ENCODE data around the gene ZNF66. TPM values are rescaled to one million over a fixed set of nuclear protein-coding genes. Genes with fewer than 3 reads are reported as not detected.

ZNF66 gene
- not detected for polyA plus RNA-seq (2012; ENCODE audit: insufficient read length, low read depth)

DNA sequence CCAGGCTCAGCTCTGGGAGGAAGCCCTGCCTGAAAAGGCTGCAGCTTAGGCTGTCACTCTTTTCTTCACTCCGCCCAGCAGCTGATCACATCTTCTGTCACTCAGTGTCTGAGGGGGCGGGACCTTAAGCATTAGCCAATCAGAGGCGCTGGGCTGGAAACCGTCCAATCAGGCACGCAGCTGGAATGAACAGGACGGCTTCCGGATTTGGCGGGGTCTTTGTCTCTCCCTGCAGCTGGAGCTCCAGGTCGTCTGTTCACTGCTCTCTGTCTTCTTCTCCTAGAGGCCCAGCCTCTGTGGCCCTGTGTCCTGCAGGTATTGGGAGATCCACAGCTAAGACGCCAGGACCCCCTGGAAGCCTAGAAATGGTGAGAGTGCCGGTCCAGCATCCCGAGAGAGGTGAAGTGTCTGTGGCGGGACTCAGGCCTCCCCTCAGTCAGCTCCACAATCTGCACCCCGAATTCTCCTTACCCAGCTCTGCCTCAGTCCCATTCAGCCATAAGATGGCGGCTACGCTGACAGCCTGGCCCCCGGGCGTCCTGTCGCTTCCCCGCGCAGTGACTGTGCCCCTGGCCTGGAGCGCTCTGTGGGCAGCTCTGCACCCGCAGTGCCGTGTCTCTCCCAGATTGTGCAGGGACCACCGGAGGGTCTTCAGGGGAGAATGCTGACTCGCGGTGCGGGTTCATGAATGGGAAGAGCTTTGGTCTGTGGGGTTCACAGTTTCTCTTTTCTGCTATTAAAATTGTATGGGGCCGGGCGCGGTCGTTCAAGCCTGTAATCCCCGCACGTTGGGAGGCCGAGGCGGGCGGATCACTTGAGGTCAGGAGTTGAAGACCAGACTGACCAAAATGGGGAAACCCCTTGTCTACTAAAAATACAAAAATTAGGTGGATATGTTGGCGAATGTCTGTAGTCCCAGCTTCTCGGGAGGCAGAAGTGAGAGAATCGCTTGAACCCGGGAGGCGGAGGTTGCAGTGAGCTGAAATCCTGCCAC is at the start of gene ZNF66:
TSS of gene ZNF66 (plus strand) at position 222 of the 994 bp plus-strand sequence. CDS start at position 366, 144 bp downstream.
- peak; percentile 77; the same call in 1 of the 2 replicates for TF ChIP-seq TAF1 (IDR thresholded peaks at IDR 0.05; ENCODE audit: borderline replicate concordance, insufficient read depth, low read length)
- TF ChIP-seq, protein P1, sequence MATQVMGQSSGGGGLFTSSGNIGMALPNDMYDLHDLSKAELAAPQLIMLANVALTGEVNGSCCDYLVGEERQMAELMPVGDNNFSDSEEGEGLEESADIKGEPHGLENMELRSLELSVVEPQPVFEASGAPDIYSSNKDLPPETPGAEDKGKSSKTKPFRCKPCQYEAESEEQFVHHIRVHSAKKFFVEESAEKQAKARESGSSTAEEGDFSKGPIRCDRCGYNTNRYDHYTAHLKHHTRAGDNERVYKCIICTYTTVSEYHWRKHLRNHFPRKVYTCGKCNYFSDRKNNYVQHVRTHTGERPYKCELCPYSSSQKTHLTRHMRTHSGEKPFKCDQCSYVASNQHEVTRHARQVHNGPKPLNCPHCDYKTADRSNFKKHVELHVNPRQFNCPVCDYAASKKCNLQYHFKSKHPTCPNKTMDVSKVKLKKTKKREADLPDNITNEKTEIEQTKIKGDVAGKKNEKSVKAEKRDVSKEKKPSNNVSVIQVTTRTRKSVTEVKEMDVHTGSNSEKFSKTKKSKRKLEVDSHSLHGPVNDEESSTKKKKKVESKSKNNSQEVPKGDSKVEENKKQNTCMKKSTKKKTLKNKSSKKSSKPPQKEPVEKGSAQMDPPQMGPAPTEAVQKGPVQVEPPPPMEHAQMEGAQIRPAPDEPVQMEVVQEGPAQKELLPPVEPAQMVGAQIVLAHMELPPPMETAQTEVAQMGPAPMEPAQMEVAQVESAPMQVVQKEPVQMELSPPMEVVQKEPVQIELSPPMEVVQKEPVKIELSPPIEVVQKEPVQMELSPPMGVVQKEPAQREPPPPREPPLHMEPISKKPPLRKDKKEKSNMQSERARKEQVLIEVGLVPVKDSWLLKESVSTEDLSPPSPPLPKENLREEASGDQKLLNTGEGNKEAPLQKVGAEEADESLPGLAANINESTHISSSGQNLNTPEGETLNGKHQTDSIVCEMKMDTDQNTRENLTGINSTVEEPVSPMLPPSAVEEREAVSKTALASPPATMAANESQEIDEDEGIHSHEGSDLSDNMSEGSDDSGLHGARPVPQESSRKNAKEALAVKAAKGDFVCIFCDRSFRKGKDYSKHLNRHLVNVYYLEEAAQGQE (IDR thresholded peaks at IDR 0.05; ENCODE audit: insufficient read depth in 1 of 2, low read depth in 2 of 2, low read length in 2 of 2), result no peak
- peak; percentile 85 for TF ChIP-seq POLR2AphosphoS5 (IDR thresholded peaks at IDR 0.05; ENCODE audit: low read depth, low read length)

DNA sequence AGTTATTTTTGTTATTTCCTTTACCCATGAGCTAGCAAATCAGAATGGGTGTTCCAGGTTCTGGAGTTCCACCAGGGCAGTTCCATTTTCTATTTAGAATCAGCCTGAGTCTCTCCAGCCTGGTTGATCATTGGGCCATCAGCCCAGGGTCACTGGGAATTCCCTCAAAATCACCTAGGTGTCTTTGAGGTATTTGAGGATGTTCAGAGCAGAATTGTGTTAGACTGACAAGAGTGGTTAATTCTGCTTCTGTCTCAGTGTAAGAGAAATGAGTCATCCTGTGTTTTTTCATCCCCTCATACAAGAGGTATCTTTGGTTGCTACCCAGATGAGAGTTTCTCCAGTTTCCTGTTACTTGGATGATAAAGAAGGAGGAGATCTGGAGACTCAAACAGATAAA is 11.7 kb downstream of the ZNF66 start:
- TF ChIP-seq SIN3A (IDR thresholded peaks at IDR 0.05; ENCODE audit: borderline replicate concordance, insufficient read depth, low read length), result no peak
- TF ChIP-seq POLR2AphosphoS5 (IDR thresholded peaks at IDR 0.05; ENCODE audit: low read depth, low read length), result no peak
- TF ChIP-seq FOXP2 (optimal IDR thresholded peaks at IDR 0.05; ENCODE audit: borderline replicate concordance, extremely low read depth, extremely low read length, insufficient read depth), result no peak
- TF ChIP-seq, protein P1 (IDR thresholded peaks at IDR 0.05; ENCODE audit: insufficient read depth in 1 of 2, low read depth in 2 of 2, low read length in 2 of 2), result no peak
- TF ChIP-seq TAF1 (IDR thresholded peaks at IDR 0.05; ENCODE audit: borderline replicate concordance, insufficient read depth, low read length), result no peak

DNA sequence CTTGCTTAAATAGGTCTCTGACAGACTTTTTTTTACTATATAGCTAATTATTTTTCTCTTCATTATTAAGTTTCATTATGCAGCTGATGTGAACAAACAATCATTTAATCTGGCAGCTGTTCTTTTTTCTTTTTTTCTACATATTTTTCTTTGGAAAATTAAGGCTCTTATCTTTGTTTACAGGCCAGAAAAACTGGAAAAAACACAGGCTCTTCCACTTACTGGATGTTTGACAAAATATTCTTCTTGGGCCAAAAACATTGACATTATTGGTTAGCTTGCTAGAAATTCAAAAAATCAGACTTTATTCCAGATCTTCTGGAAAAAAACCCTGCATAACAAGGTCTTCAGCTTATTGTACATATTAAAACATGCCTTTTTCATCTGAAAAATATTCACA is 15.7 kb downstream of the ZNF66 start:
- TF ChIP-seq FOXP2 (optimal IDR thresholded peaks at IDR 0.05; ENCODE audit: borderline replicate concordance, extremely low read depth, extremely low read length, insufficient read depth), result no peak
- TF ChIP-seq TAF1 (IDR thresholded peaks at IDR 0.05; ENCODE audit: borderline replicate concordance, insufficient read depth, low read length), result no peak
- TF ChIP-seq, protein P1 (IDR thresholded peaks at IDR 0.05; ENCODE audit: insufficient read depth in 1 of 2, low read depth in 2 of 2, low read length in 2 of 2), result no peak
- no peak for TF ChIP-seq SIN3A (IDR thresholded peaks at IDR 0.05; ENCODE audit: borderline replicate concordance, insufficient read depth, low read length)
- no peak for TF ChIP-seq POLR2AphosphoS5 (IDR thresholded peaks at IDR 0.05; ENCODE audit: low read depth, low read length)

DNA sequence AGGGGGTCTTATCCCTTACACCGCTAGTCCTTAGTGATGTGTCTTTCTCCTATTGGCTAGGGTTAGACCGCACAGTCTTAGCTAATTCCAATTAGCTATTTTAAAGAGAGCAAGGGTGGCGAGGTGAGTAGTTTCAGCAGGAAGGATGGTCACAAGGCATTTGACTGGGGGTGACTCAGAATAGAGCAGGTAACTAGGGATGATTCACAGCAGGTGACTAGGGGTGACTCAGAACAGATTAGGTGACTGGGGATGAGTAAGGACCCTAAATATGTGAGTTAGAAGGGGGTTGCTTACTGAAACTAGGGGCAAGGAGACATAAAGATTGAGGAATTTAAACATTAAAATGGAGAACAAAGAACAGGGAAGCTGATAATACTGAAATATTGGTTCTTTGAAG is 64.3 kb downstream of the ZNF66 start:
- TF ChIP-seq, protein P1 (IDR thresholded peaks at IDR 0.05; ENCODE audit: insufficient read depth in 1 of 2, low read depth in 2 of 2, low read length in 2 of 2), result no peak
- TF ChIP-seq SIN3A (IDR thresholded peaks at IDR 0.05; ENCODE audit: borderline replicate concordance, insufficient read depth, low read length) (no peak), TAF1 (IDR thresholded peaks at IDR 0.05; ENCODE audit: borderline replicate concordance, insufficient read depth, low read length) (no peak), POLR2AphosphoS5 (IDR thresholded peaks at IDR 0.05; ENCODE audit: low read depth, low read length) (no peak), FOXP2 (optimal IDR thresholded peaks at IDR 0.05; ENCODE audit: borderline replicate concordance, extremely low read depth, extremely low read length, insufficient read depth) (no peak)
